ENCODE data around the gene SAV1. TPM values are rescaled to one million over a fixed set of nuclear protein-coding genes. Genes with fewer than 3 reads are reported as not detected.

Gene SAV1
- total and polyA plus RNA-seq, 2 donors (not counting 1 experiment from before 2014, with no cell fraction given): 22.4 to 36.1 TPM

Small RNAs within 50 kb of the gene (small RNA-seq; reads per million reads assigned to genes)
- gene RN7SL452P (ENCODE audit: insufficient read length, low read depth, low replicate concordance): not detected

Other genes starting within 250 kb of the SAV1 start
- 58.2 and 60.0 TPM in 2 replicates for gene MAP4K5, start 135.7 kb downstream of the SAV1 start, total RNA-seq
- 14.1 and 25.3 TPM in 2 replicates for gene MAP4K5, start 135.7 kb downstream of the SAV1 start, polyA plus RNA-seq
- gene ATL1, start 108.2 kb downstream of the SAV1 start, total RNA-seq: 2.9 and 3.8 TPM in 2 replicates
- gene ATL1, start 108.2 kb downstream of the SAV1 start, polyA plus RNA-seq: 1.1 and 2.9 TPM in 2 replicates
- gene NIN, start 162.9 kb upstream of the SAV1 start, total RNA-seq: 211 and 219 TPM in 2 replicates
- gene NIN, start 162.9 kb upstream of the SAV1 start, polyA plus RNA-seq: 25.4 and 46.2 TPM in 2 replicates
- not detected in 2 replicates for gene ABHD12B, start 203.7 kb upstream of the SAV1 start, total RNA-seq
- not detected in 2 replicates for gene ABHD12B, start 203.7 kb upstream of the SAV1 start, polyA plus RNA-seq